Measurements from ENCODE around the gene PSKH1.

The PSKH1 gene

GRCh38 chr16:67941469-67942199 is 48.6 kb downstream of the PSKH1 start:
- DNase-seq (ENCODE audit: low read depth), result no peak

GRCh38 chr16:67942200-67942509 is 49.1 kb downstream of the PSKH1 start:
- DNase-seq (ENCODE audit: low read depth), result no peak

DNA sequence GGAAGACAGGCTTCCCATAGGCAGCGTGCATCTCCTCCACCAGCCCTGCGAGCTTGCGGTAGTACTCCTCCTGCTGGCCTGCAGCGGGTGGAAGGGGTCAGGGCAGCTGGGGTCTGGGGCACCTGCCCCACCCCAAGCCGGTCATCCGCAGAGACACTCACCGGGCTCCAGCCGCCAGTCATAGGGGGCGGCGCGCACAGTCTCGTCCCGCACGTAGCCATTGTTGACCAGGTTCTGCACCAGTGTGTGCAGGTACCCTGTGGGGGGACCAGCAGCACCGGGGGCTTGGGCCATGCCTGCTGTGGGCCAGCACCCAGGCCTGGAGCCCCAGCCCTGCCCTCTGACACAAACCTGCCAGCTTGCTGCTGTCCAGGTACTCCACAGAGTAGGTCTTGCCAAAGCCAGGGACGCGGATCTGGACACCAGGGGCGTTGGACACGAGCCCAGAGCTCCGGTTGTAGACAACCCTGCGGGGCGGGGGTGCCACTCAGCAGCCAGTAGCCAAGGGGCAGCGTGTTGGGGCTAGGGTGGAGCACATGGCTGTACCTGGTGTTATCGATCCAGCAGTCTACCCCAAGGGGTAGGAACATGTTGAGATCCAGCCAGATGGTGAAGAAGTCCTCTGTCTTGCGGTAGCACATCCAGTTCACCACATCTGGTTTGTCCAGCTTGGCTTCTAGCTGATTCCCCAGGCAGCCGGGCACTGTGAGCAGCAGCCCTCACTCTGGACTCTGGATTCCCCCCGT is 49.6 kb downstream of the PSKH1 start:
- DNase-seq (ENCODE audit: low read depth), result no peak

- no peak for DNase-seq (ENCODE audit: low read depth)
These were observed 50.2 kb downstream of the PSKH1 start for GRCh38 chr16:67943256-67943618.

GRCh38 chr16:67943619-67944504 is 50.8 kb downstream of the PSKH1 start, which contains the start of gene LCAT:
TSS of gene LCAT (minus strand) at chr16:67944120. CDS start at chr16:67944101, 19 bp downstream.
- DNase-seq (ENCODE audit: low read depth), result no peak

DNA sequence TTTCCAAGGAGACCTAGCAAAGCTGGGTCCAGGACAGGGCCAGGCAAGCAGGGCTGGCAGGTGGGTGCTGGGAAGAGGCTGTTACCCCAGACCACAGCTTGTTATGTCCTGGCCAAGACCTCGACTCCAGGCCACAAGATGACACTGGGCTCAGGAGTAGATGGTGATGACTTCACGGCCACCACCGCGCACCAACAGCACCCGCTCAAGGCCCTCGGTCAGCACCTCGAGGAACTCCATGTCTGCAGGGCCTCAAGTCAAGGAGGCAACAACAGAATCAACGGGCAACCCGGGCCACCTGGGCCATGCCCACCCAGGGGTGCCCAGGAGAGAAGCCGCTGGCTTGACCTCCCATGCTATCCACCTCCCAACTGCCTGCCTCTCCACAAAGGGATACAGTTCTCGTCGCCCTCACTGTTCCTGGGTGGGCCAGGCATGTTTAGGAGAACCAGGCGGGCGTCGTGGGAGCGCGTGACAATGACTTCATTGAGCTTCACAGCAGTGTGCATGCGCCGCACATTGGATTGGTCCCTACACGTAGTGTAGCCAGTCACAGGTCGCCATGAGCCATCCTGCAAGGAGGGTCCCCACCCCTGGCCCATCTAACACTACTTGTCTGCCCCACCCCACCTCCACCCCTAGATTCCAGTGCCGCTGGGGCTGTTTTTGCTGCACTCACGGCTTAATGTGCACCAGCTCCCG is 51.8 kb downstream of the PSKH1 start:
- DNase-seq (ENCODE audit: low read depth), result no peak

DNA sequence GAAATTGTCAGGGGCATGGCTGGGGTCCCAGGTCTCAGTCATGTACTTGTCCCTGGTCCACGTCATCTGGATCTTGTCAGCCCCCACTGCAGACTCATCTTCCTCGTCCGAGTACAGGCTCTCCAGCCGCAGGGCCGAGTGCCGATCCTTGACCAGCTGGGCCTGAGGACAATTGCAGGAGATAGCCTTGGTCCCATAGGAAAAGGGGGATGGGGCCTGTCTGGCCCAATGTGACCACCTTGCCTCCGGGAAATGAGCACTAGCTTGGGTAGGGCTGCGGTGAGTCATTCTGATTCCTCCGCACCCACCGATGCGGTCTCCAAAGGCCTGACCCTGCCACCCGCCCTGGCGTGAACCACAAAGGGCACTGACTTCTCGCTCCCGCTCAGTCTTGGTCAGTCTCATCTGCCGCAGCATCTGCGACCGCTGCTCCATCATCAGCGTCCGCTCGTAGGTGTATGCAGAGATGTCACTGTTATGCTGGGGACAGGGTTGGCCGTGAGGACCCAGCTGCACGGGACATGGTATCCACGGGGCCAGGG is 52.4 kb downstream of the PSKH1 start:
- no peak for DNase-seq (ENCODE audit: low read depth)

DNA sequence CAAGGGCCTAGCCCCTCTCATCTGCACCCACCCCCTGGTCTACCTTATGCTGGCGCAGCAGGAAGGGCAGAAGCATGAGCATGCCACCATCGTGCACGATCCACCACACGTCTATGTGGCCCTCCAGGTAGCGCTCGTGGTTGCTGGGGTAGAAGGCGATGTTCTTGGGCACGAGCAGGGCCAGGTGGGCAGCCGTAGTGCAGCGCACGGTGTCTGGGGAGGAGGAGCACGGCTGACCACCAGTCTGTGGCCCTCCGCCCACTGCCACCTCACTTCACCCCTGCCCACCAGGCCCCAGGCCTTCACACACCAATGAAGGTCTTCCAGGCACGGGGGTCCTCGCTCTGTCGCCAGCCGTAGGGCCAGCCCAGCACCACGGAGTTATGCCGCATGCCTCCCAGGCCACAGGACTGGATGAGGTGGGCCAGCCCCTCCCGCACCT is 53.1 kb downstream of the PSKH1 start:
- DNase-seq (ENCODE audit: low read depth), result no peak

DNA sequence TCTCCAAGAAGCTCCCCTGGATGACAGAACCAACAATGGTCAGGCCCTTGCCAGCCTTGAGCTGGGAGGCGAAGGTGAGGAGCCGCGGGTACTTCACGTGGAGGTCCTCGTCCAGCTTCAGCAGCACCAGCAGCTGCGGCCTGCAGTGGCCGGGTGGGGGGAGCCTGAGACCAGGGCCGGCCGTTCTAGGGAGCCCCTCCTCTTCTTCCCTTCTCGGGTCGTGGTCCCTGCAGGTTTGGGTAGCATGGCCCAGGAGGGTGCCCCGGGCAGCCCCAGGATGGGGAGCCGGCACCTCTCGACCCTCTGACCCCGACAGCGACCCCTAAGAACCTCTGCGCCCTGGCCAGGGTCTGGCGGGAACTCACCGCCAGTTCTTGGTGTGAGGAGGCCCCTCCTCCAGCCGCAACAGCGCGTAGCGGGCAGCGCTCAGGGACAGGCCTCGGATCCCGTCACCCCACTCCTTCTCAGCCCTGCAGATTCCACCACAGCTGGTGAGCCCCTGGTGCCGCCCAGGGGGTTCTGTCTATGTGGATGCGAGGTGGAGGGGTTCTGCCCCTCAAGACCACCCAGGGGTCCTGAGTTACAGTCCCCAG is 54.0 kb downstream of the PSKH1 start:
- DNase-seq (ENCODE audit: low read depth), result no peak

DNA sequence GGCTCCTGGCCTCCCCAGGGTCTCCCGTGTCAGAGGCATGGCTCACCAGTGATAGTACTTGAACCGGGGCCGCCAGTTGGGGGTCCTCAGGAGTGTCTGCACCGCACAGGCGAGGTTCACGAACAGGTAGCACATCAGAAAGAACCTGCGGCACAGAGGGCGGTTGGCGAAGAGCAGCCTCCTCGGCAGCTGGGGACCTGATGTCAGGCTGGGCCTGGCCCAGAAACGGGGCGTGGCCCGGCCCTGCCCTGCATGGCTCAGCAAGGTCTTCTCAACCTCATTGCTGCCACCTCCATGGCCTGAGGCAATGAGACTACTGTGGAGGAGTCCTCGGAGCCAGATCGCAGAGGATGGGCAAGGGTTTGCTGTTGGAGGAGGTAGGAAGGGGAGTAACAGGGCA is 55.0 kb downstream of the PSKH1 start:
- no peak for DNase-seq (ENCODE audit: low read depth)

DNA sequence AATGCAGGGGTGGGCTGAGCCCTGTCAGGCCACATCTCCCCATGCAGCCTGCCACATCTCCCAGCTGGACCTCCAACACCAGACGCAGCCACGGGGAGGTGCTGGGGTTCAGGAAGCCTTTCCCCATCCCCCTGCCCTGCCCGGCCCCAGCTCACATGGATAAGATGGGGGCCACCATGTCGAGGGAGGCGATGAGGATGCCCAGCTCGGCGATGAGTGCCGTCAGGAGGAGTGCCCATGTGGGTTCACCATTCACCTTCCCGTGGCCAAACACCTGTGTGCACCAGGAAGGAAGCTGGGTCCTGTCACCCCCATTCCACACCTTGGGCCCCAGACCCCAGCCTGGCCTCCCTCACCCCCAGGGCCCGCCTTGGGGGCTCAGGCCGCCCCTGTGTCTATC is 56.6 kb downstream of the PSKH1 start:
- DNase-seq (ENCODE audit: low read depth), result no peak

DNA sequence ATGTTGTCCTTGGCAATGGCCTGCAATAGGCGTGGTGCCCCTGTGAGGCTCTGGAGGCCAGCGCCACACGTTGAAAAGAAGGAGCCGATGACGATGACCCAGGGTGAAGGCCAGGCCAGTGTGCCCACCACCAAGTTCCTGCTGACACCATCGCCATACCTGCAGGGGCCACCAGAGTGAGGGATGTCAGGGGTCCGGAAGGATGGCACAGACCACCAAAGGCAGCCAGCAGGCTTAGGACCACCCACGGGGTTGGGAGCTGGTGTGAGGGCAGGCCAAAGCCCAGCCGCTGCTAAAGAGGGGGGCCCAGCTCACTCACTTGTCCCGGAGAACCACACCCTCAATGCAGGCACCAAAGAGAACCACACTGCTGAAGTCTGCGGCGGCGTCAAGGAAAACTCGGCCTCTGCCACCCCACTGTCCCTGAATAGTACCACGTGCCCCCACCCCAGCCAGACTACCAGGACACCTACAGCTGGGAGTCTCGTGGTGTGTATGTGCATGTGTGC is 57.3 kb downstream of the PSKH1 start:
- DNase-seq (ENCODE audit: low read depth), result no peak

DNA sequence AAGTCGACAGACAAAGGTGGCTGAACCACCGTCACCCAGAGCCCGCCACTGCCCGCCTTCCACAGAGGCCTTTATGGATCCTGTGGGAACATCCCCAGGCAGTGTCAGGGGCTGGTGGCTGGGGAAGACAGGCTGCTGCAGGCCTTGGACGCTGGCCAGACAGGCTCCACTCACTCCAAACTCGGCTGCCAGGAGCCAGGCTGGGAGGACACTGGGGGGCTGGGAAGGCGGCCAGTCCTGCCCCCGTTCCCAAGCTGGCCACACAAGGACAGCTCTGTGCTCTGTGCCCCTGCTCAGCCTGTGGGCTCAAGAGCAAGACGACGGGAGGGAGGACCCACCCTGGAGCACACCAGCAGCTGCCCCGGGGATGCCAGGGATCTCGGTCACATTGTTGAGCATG is 58.4 kb downstream of the PSKH1 start:
- no peak for DNase-seq (ENCODE audit: low read depth)

- no peak for DNase-seq (ENCODE audit: low read depth)
These were observed 60.8 kb downstream of the PSKH1 start for GRCh38 chr16:67953641-67954375.

GRCh38 chr16:67954421-67955196 is 61.6 kb downstream of the PSKH1 start:
- no peak for DNase-seq (ENCODE audit: low read depth)

DNA sequence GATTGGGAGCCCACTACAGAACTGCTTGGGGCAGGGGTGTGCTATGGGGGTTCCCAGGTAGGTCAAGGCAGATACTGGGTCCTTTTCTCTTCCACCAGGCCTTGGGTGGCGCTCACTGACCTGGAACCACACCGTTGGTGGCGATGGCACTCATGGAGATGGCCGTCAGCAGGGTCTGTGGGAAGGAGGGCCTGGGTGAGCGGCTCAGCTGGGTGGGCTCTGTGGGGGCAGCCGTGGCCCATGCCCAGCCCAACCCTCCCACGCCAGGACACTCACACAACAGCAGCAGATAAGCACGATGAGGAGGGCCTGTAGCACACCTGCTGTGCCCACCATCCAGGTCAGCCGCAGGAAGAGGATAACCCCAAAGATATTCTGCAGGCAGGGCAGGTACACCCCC is 64.6 kb downstream of the PSKH1 start:
- no peak for DNase-seq (ENCODE audit: low read depth)

DNA sequence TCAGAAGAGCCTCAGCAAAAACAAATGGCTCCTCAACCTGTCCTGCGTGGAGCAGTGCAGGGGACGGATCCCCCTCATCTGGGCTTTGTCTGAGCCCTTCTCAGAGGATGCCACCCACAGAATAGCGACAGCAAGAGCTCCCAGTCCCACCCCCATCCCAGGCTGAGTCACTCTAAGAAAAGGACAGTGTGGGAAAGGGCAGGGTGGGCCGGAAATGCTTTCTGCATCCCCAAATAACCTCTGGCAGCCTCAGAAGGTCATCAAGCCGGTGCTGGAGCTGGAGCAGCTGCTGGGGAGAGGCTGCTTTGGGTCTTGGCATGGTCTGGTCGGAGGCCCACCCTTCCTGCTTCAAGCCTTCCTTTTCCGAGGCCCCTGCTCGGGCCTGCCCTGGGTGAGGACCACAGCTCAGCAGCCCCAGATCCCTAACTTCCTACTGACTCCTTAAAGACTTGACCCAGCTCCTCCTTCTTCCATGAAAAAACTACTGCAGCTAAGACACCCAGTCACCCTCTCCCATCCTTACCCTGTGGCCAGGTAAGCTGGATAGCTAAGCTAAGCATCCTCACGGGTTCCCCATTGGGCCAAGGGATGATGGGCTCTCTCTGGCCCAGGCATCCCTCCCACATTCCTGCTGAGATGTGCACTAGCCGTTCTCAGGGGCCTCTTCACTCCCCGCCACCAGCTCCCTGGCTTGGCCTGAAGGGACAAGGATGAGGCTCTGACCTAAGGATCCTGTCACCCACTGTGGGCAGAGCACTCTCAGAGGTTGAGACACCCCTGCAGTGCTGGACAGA is 66.7 kb downstream of the PSKH1 start:
- DNase-seq (ENCODE audit: low read depth), result no peak

GRCh38 chr16:67961551-67961957 is 68.5 kb downstream of the PSKH1 start:
- no peak for DNase-seq (ENCODE audit: low read depth)

- no peak for DNase-seq (ENCODE audit: low read depth)
These were observed 69.1 kb downstream of the PSKH1 start for GRCh38 chr16:67962135-67962534.

Measured in HS-27A (cell line).